Measurements from ENCODE around the gene CBY3.
"Not testable (repeated sequence)": the region's sequence is repeated elsewhere in the genome, so short reads cannot be mapped to it uniquely, and the experiment has no call there.

CBY3 gene

GRCh38 chr5:179680780-179681401 lies at the start of gene CBY3:
CBY3 (minus strand) TSS chr5:179681034; CDS start chr5:179680918, 116 bp downstream.
- no peak for DNase-seq

- DNase-seq, result no peak
Measured at GRCh38 chr5:179730356-179730755, 49.5 kb upstream of the CBY3 start.

- DNase-seq, result no peak
Measured at GRCh38 chr5:179729727-179730126, 48.9 kb upstream of the CBY3 start.

- DNase-seq, result no peak
Measured at GRCh38 chr5:179729303-179729702, 48.5 kb upstream of the CBY3 start.

- no peak for DNase-seq
Measured at GRCh38 chr5:179727106-179727505, 46.3 kb upstream of the CBY3 start.

GRCh38 chr5:179724163-179724562 lies 43.3 kb upstream of the CBY3 start:
- no peak for DNase-seq

- DNase-seq, result no peak
Measured at GRCh38 chr5:179720222-179720621, 39.4 kb upstream of the CBY3 start.

GRCh38 chr5:179716286-179716685 lies 35.5 kb upstream of the CBY3 start:
- no peak for DNase-seq

- no peak for DNase-seq
Measured at GRCh38 chr5:179700401-179700918, 19.6 kb upstream of the CBY3 start.

GRCh38 chr5:179699616-179700237 lies 18.9 kb upstream of the CBY3 start:
- DNase-seq, result no peak

GRCh38 chr5:179698935-179699615 lies 18.2 kb upstream of the CBY3 start, which contains the start of gene CANX:
CANX (plus strand) TSS chr5:179698967; CDS start chr5:179705682, 6,715 bp downstream.
- DNase-seq, result no peak

- peak; percentile 98 for DNase-seq
Measured at GRCh38 chr5:179697993-179698934, 17.4 kb upstream of the CBY3 start.

GRCh38 chr5:179697543-179697942 lies 16.7 kb upstream of the CBY3 start:
- DNase-seq, result not testable (repeated sequence)

GRCh38 chr5:179697108-179697507 lies 16.3 kb upstream of the CBY3 start:
- no peak for DNase-seq

GRCh38 chr5:179696603-179697002 lies 15.8 kb upstream of the CBY3 start:
- no peak for DNase-seq

GRCh38 chr5:179694561-179694960 lies 13.7 kb upstream of the CBY3 start:
- no peak for DNase-seq

GRCh38 chr5:179689212-179689611 lies 8.4 kb upstream of the CBY3 start:
- DNase-seq, result not testable (repeated sequence)

- no peak for DNase-seq
Measured at GRCh38 chr5:179680014-179680779, 637 bp downstream of the CBY3 start.

- DNase-seq, result no peak
Measured at GRCh38 chr5:179679014-179679674, 1.7 kb downstream of the CBY3 start.

GRCh38 chr5:179678223-179679013 lies 2.4 kb downstream of the CBY3 start:
- DNase-seq, result peak; percentile 89

Data from 8988T (cell line).